ENCODE data around the gene NPR2.

DNA sequence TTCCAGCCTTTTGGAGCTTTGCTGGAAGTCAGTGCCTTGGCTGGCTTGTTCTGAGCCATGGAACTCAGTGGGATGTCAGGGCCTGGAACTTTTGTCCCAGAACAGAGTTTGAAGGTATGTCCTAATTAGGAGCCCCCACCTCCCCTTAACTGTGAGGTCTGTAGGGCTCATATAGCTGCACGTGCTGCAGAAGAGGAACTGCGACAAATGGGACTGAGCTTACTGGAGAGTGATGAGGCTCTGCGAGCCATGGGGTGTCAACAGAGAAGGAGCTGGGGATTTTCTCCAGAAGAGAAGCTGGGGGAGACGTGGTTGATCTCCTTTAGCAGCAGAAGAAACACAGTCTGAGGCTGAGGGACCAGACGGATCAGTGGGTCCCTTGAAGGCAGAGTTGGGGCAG is 48.5 kb downstream of the NPR2 start:
- TF ChIP-seq CTCF (IDR thresholded peaks at IDR 0.05) = no peak
- no peak for TF ChIP-seq POLR2A (IDR thresholded peaks at IDR 0.05)

All from esophagus squamous epithelium (tissue), 4 donors.